Panc1 (cell line): ENCODE measurements around the gene RNF169. TPM values are rescaled to one million over a fixed set of nuclear protein-coding genes. Genes with fewer than 3 reads are reported as not detected.

Experiments used
- ATAC-seq: fragments of 200-7000 bp; cut with Tn5 transposase; 2 replicates; pipeline ENCODE4 v1.9.1; 2020; ENCODE audit warnings: mild to moderate bottlenecking, moderate library complexity
- BruUV-seq: library from RNA; stranded (reverse); fragments of 400-500 nt; replicated peaks from 2 replicates; lab custom pipeline; 2021; lab: Mats Ljungman, UMichigan
- CTCF ChIA-PET: fragments of 300-600 bp; sonication (Branson Sonifier 250); formaldehyde crosslinking; loops from one replicate; lab custom pipeline; 2022; ENCODE audit warnings: antibody characterized with exemption; lab: Charles Lee
- POLR2A ChIA-PET: fragments of 300-600 bp; sonication (Branson Sonifier 250); formaldehyde crosslinking; loops from one replicate; lab custom pipeline; 2022; ENCODE audit warnings: antibody characterized with exemption; lab: Charles Lee
- DNase-seq: peaks from one replicate; pipeline ENCODE4 v3.0.0-alpha.2; 2010; ENCODE audit warnings: low read depth, low spot score
- H3K27ac ChIP-seq: 2 replicates; pipeline ENCODE4 v1.5.1; 2011; ENCODE audit warnings: mild to moderate bottlenecking, low read length, inconsistent platforms
- H3K27me3 ChIP-seq: fragments of 200-500 bp; sonication (Bioruptor generic); 2 replicates; pipeline ENCODE4 v1.6.0; 2014; ENCODE audit warnings: low read length, inconsistent platforms; ENCODE audit not compliant: control insufficient read depth, insufficient read depth
- H3K36me3 ChIP-seq: fragments of 200-500 bp; sonication (Bioruptor generic); 2 replicates; pipeline ENCODE4 v1.5.1; 2014; ENCODE audit warnings: inconsistent platforms, mild to moderate bottlenecking, low read length, moderate library complexity; ENCODE audit not compliant: control insufficient read depth, insufficient read depth
- H3K4me1 ChIP-seq: 2 replicates; pipeline ENCODE4 v1.5.1; 2011; ENCODE audit warnings: inconsistent platforms, mild to moderate bottlenecking, low read length, moderate library complexity; ENCODE audit not compliant: control insufficient read depth, insufficient read depth
- H3K4me3 ChIP-seq, 2 experiments: 2 replicates each; pipeline ENCODE4 v1.5.1; 2011 to 2012; ENCODE audit warnings: low read depth in 2 of 2, low read length in 2 of 2, mild to moderate bottlenecking in 2 of 2, inconsistent platforms in 1 of 2, moderate library complexity in 1 of 2
- H3K9me3 ChIP-seq: fragments of 200-500 bp; sonication (Bioruptor generic); 2 replicates; pipeline ENCODE4 v1.5.1; 2014; ENCODE audit warnings: low read depth, mild to moderate bottlenecking, inconsistent platforms, low read length, moderate library complexity; ENCODE audit not compliant: control insufficient read depth, insufficient read depth
- CTCF ChIP-seq: fragments of 450-650 bp; IDR thresholded peaks from 2 replicates; pipeline ENCODE4 v1.5.1; 2017; ENCODE audit warnings: mild to moderate bottlenecking
- POLR2AphosphoS5 ChIP-seq: IDR thresholded peaks from 2 replicates; pipeline ENCODE4 v1.6.1; 2012; ENCODE audit warnings: mild to moderate bottlenecking, low read depth, low read length, moderate library complexity
- REST ChIP-seq, 2 experiments: IDR thresholded peaks; 2 replicates each; pipeline ENCODE4 v1.6.1; 2011 to 2012; ENCODE audit warnings: low read depth in 2 of 2, control low read depth in 1 of 2, low read length in 1 of 2, mild to moderate bottlenecking in 1 of 2, moderate library complexity in 1 of 2; ENCODE audit not compliant: insufficient read depth in 1 of 2
- SIN3A ChIP-seq: IDR thresholded peaks from 2 replicates; pipeline ENCODE4 v1.6.1; 2012; ENCODE audit warnings: low read depth, mild to moderate bottlenecking, low read length, moderate library complexity, borderline replicate concordance; ENCODE audit not compliant: insufficient read depth
- TCF7L2 ChIP-seq: IDR thresholded peaks from 2 replicates; pipeline ENCODE4 v1.6.1; 2011; ENCODE audit warnings: mild to moderate bottlenecking, low read depth, low read length, inconsistent platforms
- in situ Hi-C: cut with HindIII; loops from 2 replicates; pipeline ENCODE4 v1.10.0; 2016; ENCODE audit warnings: low sequenced_read_pairs, low pct_unique_long_range_greater_than_20kb
- intact Hi-C: fragments of 100-400 bp; cut with micrococcal nuclease; formaldehyde crosslinking; loops from one replicate; pipeline ENCODE4 v1.10.0; 2022; ENCODE audit not compliant: unreplicated experiment
- total RNA-seq: library from RNA; stranded (reverse); gene quantifications from one replicate; pipeline ENCODE4 v1.2.1, GENCODE V29; 2021; ENCODE audit not compliant: unreplicated experiment

The RNF169 gene
- total RNA-seq, 1 experiment from 2014 or later: 23.6 TPM

- POLR2A ChIA-PET: interaction anchor here (0.6 kb wide), 1 partner anchor 1617 kb away, joined by 3 read pairs; no protein-coding TSS in a partner anchor
Observed at GRCh38 chr11:74744277-74744676, 4.4 kb upstream of the RNF169 start.

GRCh38 chr11:74746868-74747267, 1.8 kb upstream of the RNF169 start:
- no TSS peak for BruUV-seq
- H3K27me3 ChIP-seq: no peaks in the 10 kb centered on the region
- no peak overlapping the region for H3K4me3 ChIP-seq
- DNase-seq: no peak
- H3K36me3 ChIP-seq: no peaks in the 10 kb centered on the region; the same call in 1 of the 2 replicates
- H3K27ac ChIP-seq: no peak overlapping the region
- intact Hi-C loops (no loop called here), in situ Hi-C loops (no loop called here)
- ChIA-PET POLR2A (interaction anchor here (0.6 kb wide), 1 partner anchor 445 kb away, joined by 3 read pairs; no protein-coding TSS in a partner anchor), CTCF (no interaction called here)
- H3K4me1 ChIP-seq: peaks cover 9% of the 10 kb centered on the region
- TF ChIP-seq TCF7L2 (no peak), POLR2AphosphoS5 (no peak), CTCF (no peak), SIN3A (no peak), REST (IDR thresholded peaks at IDR 0.05; ENCODE audit: insufficient read depth in 1 of 2, low read depth in 2 of 2, low read length in 1 of 2) (no peak)
- H3K9me3 ChIP-seq: no peaks in the 10 kb centered on the region
- ATAC-seq: no peak

More at GRCh38 chr11:74744277-74744676, 4.4 kb upstream of the RNF169 start:
- no peak for TF ChIP-seq SIN3A
- no peak for TF ChIP-seq REST (IDR thresholded peaks at IDR 0.05; ENCODE audit: insufficient read depth in 1 of 2, low read depth in 2 of 2, low read length in 1 of 2)
- TF ChIP-seq TCF7L2: no peak
- no peak for TF ChIP-seq CTCF
- TF ChIP-seq POLR2AphosphoS5: no peak
- no peak for DNase-seq
- Histone ChIP-seq H3K27ac (no peak overlapping the region), H3K27me3 (peaks cover 3% of the 10 kb centered on the region; the same call in 1 of the 2 replicates), H3K9me3 (no peaks in the 10 kb centered on the region), H3K36me3 (no peaks in the 10 kb centered on the region; the same call in 1 of the 2 replicates), H3K4me1 (peaks cover 9% of the 10 kb centered on the region), H3K4me3 (no peak overlapping the region)
- no peak for ATAC-seq
- in situ Hi-C loops (no loop called here), intact Hi-C loops (no loop called here)
- BruUV-seq: no TSS peak
- CTCF ChIA-PET: interaction anchor here (0.6 kb wide), 1 partner anchor 611 kb away, joined by 12 read pairs; no protein-coding TSS in a partner anchor
